ENCODE data around the gene IQGAP2.
"Not testable (repeated sequence)": the region's sequence is repeated elsewhere in the genome, so short reads cannot be mapped to it uniquely, and the experiment has no call there.

Gene IQGAP2

GRCh38 chr5:76594107-76594506, 191.0 kb downstream of the IQGAP2 start:
- H3K4me3 ChIP-seq (ENCODE audit: insufficient read length, low read depth): no peak overlapping the region
- no peak for DNase-seq (ENCODE audit: low read depth, low spot score)
- no peaks in the 10 kb centered on the region for H3K27me3 ChIP-seq (ENCODE audit: insufficient read depth, insufficient read length)
- no peak overlapping the region for H3K9ac ChIP-seq (ENCODE audit: insufficient read length, low read depth)
- no peak for TF ChIP-seq ZNF274 (IDR thresholded peaks at IDR 0.05; ENCODE audit: low read depth, low read length)
- TF ChIP-seq YY1 (IDR thresholded peaks at IDR 0.05; ENCODE audit: insufficient read depth, insufficient read length): no peak
- TF ChIP-seq SUZ12 (IDR thresholded peaks at IDR 0.05; ENCODE audit: extremely low read depth, insufficient read depth, insufficient read length): no peak
- no peaks in the 10 kb centered on the region for H3K4me1 ChIP-seq (ENCODE audit: insufficient read depth, insufficient read length)
- H3K9me3 ChIP-seq (ENCODE audit: insufficient read depth, low read length): no peaks in the 10 kb centered on the region
- peaks cover 8% of the 10 kb centered on the region for H3K36me3 ChIP-seq (ENCODE audit: insufficient read depth, insufficient read length, low read length)

GRCh38 chr5:76595755-76596481, 192.8 kb downstream of the IQGAP2 start:
- no peak for TF ChIP-seq SUZ12 (IDR thresholded peaks at IDR 0.05; ENCODE audit: extremely low read depth, insufficient read depth, insufficient read length)
- TF ChIP-seq ZNF274 (IDR thresholded peaks at IDR 0.05; ENCODE audit: low read depth, low read length): no peak
- no peak for TF ChIP-seq YY1 (IDR thresholded peaks at IDR 0.05; ENCODE audit: insufficient read depth, insufficient read length)
- Histone ChIP-seq H3K36me3 (ENCODE audit: insufficient read depth, insufficient read length, low read length) (peaks cover 8% of the 10 kb centered on the region), H3K4me3 (ENCODE audit: insufficient read length, low read depth) (no peak overlapping the region), H3K9me3 (ENCODE audit: insufficient read depth, low read length) (no peaks in the 10 kb centered on the region), H3K4me1 (ENCODE audit: insufficient read depth, insufficient read length) (no peaks in the 10 kb centered on the region), H3K9ac (ENCODE audit: insufficient read length, low read depth) (no peak overlapping the region), H3K27me3 (ENCODE audit: insufficient read depth, insufficient read length) (no peaks in the 10 kb centered on the region)
- no peak for DNase-seq (ENCODE audit: low read depth, low spot score)

- no peak overlapping the region for H3K9ac ChIP-seq (ENCODE audit: insufficient read length, low read depth)
- H3K4me1 ChIP-seq (ENCODE audit: insufficient read depth, insufficient read length): no peaks in the 10 kb centered on the region
- no peak for DNase-seq (ENCODE audit: low read depth, low spot score)
- no peaks in the 10 kb centered on the region for H3K27me3 ChIP-seq (ENCODE audit: insufficient read depth, insufficient read length)
- H3K4me3 ChIP-seq (ENCODE audit: insufficient read length, low read depth): no peak overlapping the region
- peaks cover 5% of the 10 kb centered on the region for H3K36me3 ChIP-seq (ENCODE audit: insufficient read depth, insufficient read length, low read length)
- no peaks in the 10 kb centered on the region for H3K9me3 ChIP-seq (ENCODE audit: insufficient read depth, low read length)
- TF ChIP-seq YY1 (IDR thresholded peaks at IDR 0.05; ENCODE audit: insufficient read depth, insufficient read length) (no peak), ZNF274 (IDR thresholded peaks at IDR 0.05; ENCODE audit: low read depth, low read length) (no peak), SUZ12 (IDR thresholded peaks at IDR 0.05; ENCODE audit: extremely low read depth, insufficient read depth, insufficient read length) (no peak)
These were observed 195.4 kb downstream of the IQGAP2 start for GRCh38 chr5:76598531-76598930.

GRCh38 chr5:76600716-76601115, 197.6 kb downstream of the IQGAP2 start:
- Histone ChIP-seq H3K9ac (ENCODE audit: insufficient read length, low read depth) (no peak overlapping the region), H3K36me3 (ENCODE audit: insufficient read depth, insufficient read length, low read length) (peaks cover 5% of the 10 kb centered on the region), H3K4me1 (ENCODE audit: insufficient read depth, insufficient read length) (no peaks in the 10 kb centered on the region), H3K9me3 (ENCODE audit: insufficient read depth, low read length) (no peaks in the 10 kb centered on the region), H3K27me3 (ENCODE audit: insufficient read depth, insufficient read length) (no peaks in the 10 kb centered on the region), H3K4me3 (ENCODE audit: insufficient read length, low read depth) (no peak overlapping the region)
- TF ChIP-seq ZNF274 (IDR thresholded peaks at IDR 0.05; ENCODE audit: low read depth, low read length): no peak
- no peak for DNase-seq (ENCODE audit: low read depth, low spot score)

- H3K9me3 ChIP-seq (ENCODE audit: insufficient read depth, low read length): no peaks in the 10 kb centered on the region
- H3K4me3 ChIP-seq (ENCODE audit: insufficient read length, low read depth): no peak overlapping the region
- no peak overlapping the region for H3K9ac ChIP-seq (ENCODE audit: insufficient read length, low read depth)
- H3K4me1 ChIP-seq (ENCODE audit: insufficient read depth, insufficient read length): no peaks in the 10 kb centered on the region
- DNase-seq (ENCODE audit: low read depth, low spot score): peak; percentile 28
- H3K36me3 ChIP-seq (ENCODE audit: insufficient read depth, insufficient read length, low read length): peaks cover 5% of the 10 kb centered on the region
- TF ChIP-seq ZNF274 (IDR thresholded peaks at IDR 0.05; ENCODE audit: low read depth, low read length): no peak
- no peak for TF ChIP-seq YY1 (IDR thresholded peaks at IDR 0.05; ENCODE audit: insufficient read depth, insufficient read length)
- no peak for TF ChIP-seq SUZ12 (IDR thresholded peaks at IDR 0.05; ENCODE audit: extremely low read depth, insufficient read depth, insufficient read length)
- H3K27me3 ChIP-seq (ENCODE audit: insufficient read depth, insufficient read length): no peaks in the 10 kb centered on the region
These were observed 198.4 kb downstream of the IQGAP2 start for GRCh38 chr5:76601470-76601869.

- no peak for TF ChIP-seq SUZ12 (IDR thresholded peaks at IDR 0.05; ENCODE audit: extremely low read depth, insufficient read depth, insufficient read length)
- TF ChIP-seq ZNF274 (IDR thresholded peaks at IDR 0.05; ENCODE audit: low read depth, low read length): no peak
- TF ChIP-seq YY1 (IDR thresholded peaks at IDR 0.05; ENCODE audit: insufficient read depth, insufficient read length): no peak
- Histone ChIP-seq H3K27me3 (ENCODE audit: insufficient read depth, insufficient read length) (no peaks in the 10 kb centered on the region), H3K36me3 (ENCODE audit: insufficient read depth, insufficient read length, low read length) (peaks cover 2% of the 10 kb centered on the region), H3K9me3 (ENCODE audit: insufficient read depth, low read length) (no peaks in the 10 kb centered on the region), H3K4me3 (ENCODE audit: insufficient read length, low read depth) (no peak overlapping the region), H3K4me1 (ENCODE audit: insufficient read depth, insufficient read length) (no peaks in the 10 kb centered on the region), H3K9ac (ENCODE audit: insufficient read length, low read depth) (no peak overlapping the region)
- no peak for DNase-seq (ENCODE audit: low read depth, low spot score)
These were observed 199.1 kb downstream of the IQGAP2 start for GRCh38 chr5:76602094-76602726.

- H3K4me1 ChIP-seq (ENCODE audit: insufficient read depth, insufficient read length); H3K27me3 ChIP-seq (ENCODE audit: insufficient read depth, insufficient read length); H3K36me3 ChIP-seq (ENCODE audit: insufficient read depth, insufficient read length, low read length); H3K9me3 ChIP-seq (ENCODE audit: insufficient read depth, low read length); DNase-seq (ENCODE audit: low read depth, low spot score); H3K9ac ChIP-seq (ENCODE audit: insufficient read length, low read depth); H3K4me3 ChIP-seq (ENCODE audit: insufficient read length, low read depth): not testable (repeated sequence)
These were observed 200.9 kb downstream of the IQGAP2 start for GRCh38 chr5:76603991-76604390.
